HG02870 (cell line): ENCODE data around the gene PACC1.

Experiments used
- ATAC-seq: cut with Tn5 transposase; IDR thresholded peaks from one replicate; pipeline ENCODE4 v1.9.1; 2021; ENCODE audit warnings: mild to moderate bottlenecking, moderate library complexity; ENCODE audit not compliant: unreplicated experiment

PACC1 gene

GRCh38 chr1:212438831-212439237 is 24.1 kb upstream of the PACC1 start:
- no peak for ATAC-seq

- ATAC-seq = no peak
Observed at GRCh38 chr1:212437179-212437798, 22.6 kb upstream of the PACC1 start.

GRCh38 chr1:212434992-212435391 is 20.3 kb upstream of the PACC1 start:
- ATAC-seq = no peak

- ATAC-seq = no peak
Observed at GRCh38 chr1:212433577-212434462, 19.1 kb upstream of the PACC1 start.

- peak; percentile 95 for ATAC-seq
Observed at GRCh38 chr1:212432661-212433576, 18.2 kb upstream of the PACC1 start, which contains the start of gene NENF. Gene NENF, plus strand, starts transcription at chr1:212432920. Its CDS starts 24 bp downstream, at chr1:212432944.

- ATAC-seq = no peak
Observed at GRCh38 chr1:212432272-212432660, 17.6 kb upstream of the PACC1 start.

GRCh38 chr1:212431644-212432043 is 17.0 kb upstream of the PACC1 start:
- no peak for ATAC-seq

GRCh38 chr1:212430955-212431394 is 16.3 kb upstream of the PACC1 start:
- no peak for ATAC-seq

GRCh38 chr1:212430416-212430815 is 15.7 kb upstream of the PACC1 start:
- ATAC-seq = no peak

GRCh38 chr1:212428496-212428895 is 13.8 kb upstream of the PACC1 start:
- ATAC-seq = no peak

GRCh38 chr1:212423879-212424278 is 9.2 kb upstream of the PACC1 start:
- no peak for ATAC-seq

GRCh38 chr1:212421165-212421564 is 6.5 kb upstream of the PACC1 start:
- ATAC-seq = no peak

- peak; percentile 16 for ATAC-seq
Observed at GRCh38 chr1:212415107-212415841, 588 bp upstream of the PACC1 start.

- no peak for ATAC-seq
Observed at GRCh38 chr1:212413902-212414327, 771 bp downstream of the PACC1 start.

- ATAC-seq = no peak
Observed at GRCh38 chr1:212412374-212412773, 2.3 kb downstream of the PACC1 start.

GRCh38 chr1:212410231-212410820 is 4.4 kb downstream of the PACC1 start:
- no peak for ATAC-seq

- ATAC-seq = no peak
Observed at GRCh38 chr1:212402666-212403321, 11.9 kb downstream of the PACC1 start.

GRCh38 chr1:212401838-212402582 is 12.7 kb downstream of the PACC1 start:
- ATAC-seq = no peak

GRCh38 chr1:212401042-212401441 is 13.6 kb downstream of the PACC1 start:
- no peak for ATAC-seq
